SH-SY5Y (cell line): ENCODE results near the gene L3MBTL1.

ENCODE experiments used
- GATA2 ChIP-seq: IDR thresholded peaks from 2 replicates; pipeline ENCODE4 v1.6.1; 2011; ENCODE audit warnings: mild to moderate bottlenecking, low read depth, low read length
- GATA3 ChIP-seq: IDR thresholded peaks from 2 replicates; pipeline ENCODE4 v1.6.1; 2011; ENCODE audit warnings: low read depth, mild to moderate bottlenecking, low read length, moderate library complexity

- no peak for TF ChIP-seq GATA3
- TF ChIP-seq GATA2, result no peak
Measured at GRCh38 chr20:43472671-43473380, 34.7 kb upstream of the L3MBTL1 start.
